ENCODE measurements around the gene NKX2-4. TPM values are rescaled to one million over a fixed set of nuclear protein-coding genes. Genes with fewer than 3 reads are reported as not detected.

NKX2-4 gene
- total RNA-seq, 1 donor from 2014 or later: not detected

- no peak for TF ChIP-seq CTCF (IDR thresholded peaks at IDR 0.05)
- TF ChIP-seq POLR2A (IDR thresholded peaks at IDR 0.05): no peak
- TF ChIP-seq POLR2AphosphoS5 (IDR thresholded peaks at IDR 0.05; ENCODE audit: insufficient read depth in 1 of 2, low read depth in 1 of 2): no peak
- H3K4me3 ChIP-seq: no peak overlapping the region
- intact Hi-C loops (cut with DNase I): no loop called here
- no peak overlapping the region for H3K27ac ChIP-seq
- no peaks in the 10 kb centered on the region for H3K9me3 ChIP-seq
- H3K27me3 ChIP-seq: no peaks in the 10 kb centered on the region
- H3K4me1 ChIP-seq: no peaks in the 10 kb centered on the region
- no peak for DNase-seq (ENCODE audit: extremely low spot score in 2 of 2)
- peaks cover 0 to 55% of the 10 kb centered on the region in 2 donors for H3K36me3 ChIP-seq
These were observed 12.9 kb downstream of the NKX2-4 start for GRCh38 chr20:21384308-21384892.

GRCh38 chr20:21381619-21382018 lies 15.7 kb downstream of the NKX2-4 start:
- Histone ChIP-seq H3K4me3 (no peak overlapping the region), H3K27me3 (no peaks in the 10 kb centered on the region), H3K36me3 (peaks cover 0 to 37% of the 10 kb centered on the region in 2 donors), H3K9me3 (no peaks in the 10 kb centered on the region), H3K4me1 (no peaks in the 10 kb centered on the region), H3K27ac (no peak overlapping the region)
- TF ChIP-seq CTCF (IDR thresholded peaks at IDR 0.05) (no peak), POLR2A (IDR thresholded peaks at IDR 0.05) (no peak), POLR2AphosphoS5 (IDR thresholded peaks at IDR 0.05; ENCODE audit: insufficient read depth in 1 of 2, low read depth in 1 of 2) (no peak)
- no peak for DNase-seq (ENCODE audit: extremely low spot score in 2 of 2)
- intact Hi-C loops (cut with DNase I): no loop called here

- intact Hi-C loops (cut with DNase I): no loop called here
These were observed 16.6 kb downstream of the NKX2-4 start for GRCh38 chr20:21380711-21381110.

GRCh38 chr20:21378259-21378658 lies 19.1 kb downstream of the NKX2-4 start:
- intact Hi-C loops (cut with DNase I): no loop called here
- H3K4me3 ChIP-seq: no peak overlapping the region
- no peaks in the 10 kb centered on the region for H3K9me3 ChIP-seq
- DNase-seq (ENCODE audit: extremely low spot score in 2 of 2): no peak
- H3K27ac ChIP-seq: no peak overlapping the region
- TF ChIP-seq CTCF (IDR thresholded peaks at IDR 0.05) (no peak), POLR2A (IDR thresholded peaks at IDR 0.05) (no peak), POLR2AphosphoS5 (IDR thresholded peaks at IDR 0.05; ENCODE audit: insufficient read depth in 1 of 2, low read depth in 1 of 2) (no peak)
- peaks cover 0 to 27% of the 10 kb centered on the region in 2 donors for H3K36me3 ChIP-seq
- no peaks in the 10 kb centered on the region for H3K4me1 ChIP-seq
- no peaks in the 10 kb centered on the region for H3K27me3 ChIP-seq

More at GRCh38 chr20:21380711-21381110, 16.6 kb downstream of the NKX2-4 start:
- no peaks in the 10 kb centered on the region for H3K4me1 ChIP-seq
- H3K27ac ChIP-seq: no peak overlapping the region
- H3K4me3 ChIP-seq: no peak overlapping the region
- no peak for DNase-seq (ENCODE audit: extremely low spot score in 2 of 2)
- H3K36me3 ChIP-seq: peaks cover 0 to 37% of the 10 kb centered on the region in 2 donors
- no peak for TF ChIP-seq CTCF (IDR thresholded peaks at IDR 0.05)
- no peak for TF ChIP-seq POLR2AphosphoS5 (IDR thresholded peaks at IDR 0.05; ENCODE audit: insufficient read depth in 1 of 2, low read depth in 1 of 2)
- TF ChIP-seq POLR2A (IDR thresholded peaks at IDR 0.05): no peak
- no peaks in the 10 kb centered on the region for H3K27me3 ChIP-seq
- no peaks in the 10 kb centered on the region for H3K9me3 ChIP-seq

- intact Hi-C loops (cut with DNase I): no loop called here
- no peak overlapping the region for H3K4me3 ChIP-seq
- H3K27ac ChIP-seq: no peak overlapping the region
- peaks cover 0 to 21% of the 10 kb centered on the region in 2 donors for H3K36me3 ChIP-seq
- no peaks in the 10 kb centered on the region for H3K4me1 ChIP-seq
- DNase-seq (ENCODE audit: extremely low spot score in 2 of 2): no peak
- TF ChIP-seq CTCF (IDR thresholded peaks at IDR 0.05) (no peak), POLR2A (IDR thresholded peaks at IDR 0.05) (no peak), POLR2AphosphoS5 (IDR thresholded peaks at IDR 0.05; ENCODE audit: insufficient read depth in 1 of 2, low read depth in 1 of 2) (no peak)
- no peaks in the 10 kb centered on the region for H3K9me3 ChIP-seq
- no peaks in the 10 kb centered on the region for H3K27me3 ChIP-seq
These were observed 19.6 kb downstream of the NKX2-4 start for GRCh38 chr20:21377701-21378100.

All from vagina (tissue), 2 donors.